ELR (cell line): Measurements from ENCODE around the gene HID1.

ENCODE experiments used
- DNase-seq: peaks from one replicate; pipeline ENCODE4 v3.0.0-alpha.2; 2015; ENCODE audit warnings: low read depth

HID1 gene

GRCh38 chr17:74950207-74950606 is 22.4 kb downstream of the HID1 start:
- no peak for DNase-seq

GRCh38 chr17:74949455-74950115 is 23.0 kb downstream of the HID1 start:
- no peak for DNase-seq

GRCh38 chr17:74947041-74947754 is 25.4 kb downstream of the HID1 start:
- DNase-seq: no peak

DNA sequence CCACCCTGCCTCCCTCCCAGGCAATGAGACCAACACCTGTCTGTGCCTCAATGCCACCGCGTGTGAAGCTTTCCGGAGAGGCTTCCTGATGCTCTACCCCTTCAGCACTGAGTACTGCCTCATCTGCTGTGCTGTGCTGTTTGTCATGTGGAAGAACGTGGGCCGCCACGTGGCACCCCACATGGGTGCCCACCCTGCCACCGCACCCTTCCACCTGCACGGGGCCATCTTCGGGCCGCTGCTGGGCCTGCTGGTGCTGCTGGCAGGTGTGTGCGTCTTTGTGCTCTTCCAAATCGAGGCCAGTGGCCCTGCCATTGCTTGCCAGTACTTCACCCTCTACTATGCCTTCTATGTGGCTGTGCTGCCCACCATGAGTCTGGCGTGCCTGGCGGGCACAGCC is 25.9 kb downstream of the HID1 start:
- no peak for DNase-seq

- DNase-seq: no peak
Measured at GRCh38 chr17:74945543-74945942, 27.0 kb downstream of the HID1 start.

- no peak for DNase-seq
Measured at GRCh38 chr17:74943808-74944522, 28.6 kb downstream of the HID1 start.

DNA sequence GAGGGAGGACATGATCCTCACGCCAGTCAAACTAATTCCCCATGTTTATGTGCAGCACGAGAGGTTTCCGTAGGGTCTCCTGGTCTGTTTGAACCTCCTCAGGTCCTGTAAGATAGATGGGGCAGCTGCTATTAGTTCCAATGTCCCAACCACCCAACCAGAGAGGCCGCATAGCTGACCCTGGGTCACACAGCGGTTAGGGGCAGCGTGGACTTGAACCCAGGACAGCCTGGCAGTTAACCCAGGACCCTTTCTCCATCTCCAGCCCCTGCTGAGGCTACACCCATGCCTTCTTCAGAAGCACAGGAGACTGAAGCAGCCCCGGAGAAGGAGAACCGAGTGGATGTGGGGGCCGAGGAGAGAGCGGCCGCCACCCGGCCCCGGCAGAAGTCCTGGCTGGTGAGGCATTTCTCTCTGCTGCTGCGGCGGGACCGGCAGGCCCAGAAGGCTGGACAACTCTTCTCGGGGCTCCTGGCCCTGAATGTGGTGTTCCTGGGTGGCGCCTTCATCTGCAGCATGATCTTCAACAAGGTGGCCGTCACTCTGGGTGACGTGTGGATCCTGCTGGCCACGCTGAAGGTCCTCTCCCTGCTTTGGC is 31.3 kb downstream of the HID1 start:
- no peak for DNase-seq

DNA sequence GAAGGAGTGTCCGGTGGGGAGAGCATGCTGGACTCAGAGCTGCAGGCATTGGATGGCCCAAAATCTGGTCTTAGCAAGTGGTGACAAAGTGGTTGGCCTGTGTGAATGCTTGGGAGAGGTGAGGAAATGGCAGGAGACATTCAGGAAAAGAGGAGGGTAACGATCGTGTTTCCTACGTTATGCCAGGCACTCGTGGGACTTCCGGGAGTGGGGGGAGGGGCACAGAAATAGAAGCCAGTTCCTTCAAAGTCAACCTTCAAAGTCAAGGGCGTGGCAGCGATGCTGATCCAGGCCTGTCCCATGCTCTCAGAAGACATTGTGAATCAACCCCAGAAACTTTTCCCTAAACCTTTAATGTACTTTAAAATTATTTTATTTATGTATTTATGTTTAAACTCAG is 33.0 kb downstream of the HID1 start:
- no peak for DNase-seq

- DNase-seq: no peak
Measured at GRCh38 chr17:74938194-74938950, 34.2 kb downstream of the HID1 start.

DNA sequence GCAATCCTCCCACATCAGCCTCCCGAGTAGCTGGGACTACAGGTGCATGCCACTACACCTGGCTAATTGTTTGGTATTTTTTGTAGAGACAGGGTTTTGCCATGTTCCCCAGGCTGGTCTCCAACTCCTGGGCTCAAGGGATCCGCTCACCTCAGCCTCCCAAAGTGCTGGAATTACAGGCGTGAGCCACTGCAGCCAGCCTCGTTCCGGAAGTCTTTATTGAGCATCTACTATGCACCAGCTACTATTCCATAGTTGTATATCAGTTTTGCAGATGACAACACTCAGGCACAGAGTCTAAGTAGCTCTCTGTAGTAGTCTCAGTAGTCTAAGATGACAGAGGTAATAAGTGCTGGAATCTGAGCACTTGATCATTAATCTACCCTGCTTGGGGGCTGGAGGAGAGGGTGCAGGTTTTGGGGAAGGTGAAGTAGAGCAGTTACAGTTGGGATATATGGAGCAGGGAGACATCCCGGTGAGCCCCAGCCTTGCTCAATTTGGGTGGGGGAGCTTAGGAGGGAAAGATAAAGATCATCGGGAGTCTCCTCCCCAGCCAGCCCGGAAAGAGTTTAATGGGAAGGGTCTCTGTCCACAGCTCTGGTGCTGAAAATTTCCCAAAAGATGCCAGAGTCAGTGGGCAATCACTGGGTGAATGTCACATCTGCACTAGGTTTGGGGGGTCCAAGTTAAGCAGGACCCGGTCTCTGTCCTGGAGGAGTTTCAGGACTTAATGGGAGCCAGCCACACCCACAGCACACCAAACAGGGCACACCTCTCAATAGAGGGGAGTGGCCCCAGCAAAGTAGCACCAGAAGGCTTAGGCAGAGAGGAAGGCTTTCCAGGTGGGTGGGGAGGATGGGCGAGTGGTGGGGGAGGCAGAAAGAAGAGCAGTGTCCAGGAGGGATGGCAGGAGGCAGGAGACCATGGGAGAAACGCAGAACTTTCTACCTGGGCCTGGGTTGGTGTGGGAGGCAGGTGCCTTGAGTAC is 35.2 kb downstream of the HID1 start:
- DNase-seq: no peak

DNA sequence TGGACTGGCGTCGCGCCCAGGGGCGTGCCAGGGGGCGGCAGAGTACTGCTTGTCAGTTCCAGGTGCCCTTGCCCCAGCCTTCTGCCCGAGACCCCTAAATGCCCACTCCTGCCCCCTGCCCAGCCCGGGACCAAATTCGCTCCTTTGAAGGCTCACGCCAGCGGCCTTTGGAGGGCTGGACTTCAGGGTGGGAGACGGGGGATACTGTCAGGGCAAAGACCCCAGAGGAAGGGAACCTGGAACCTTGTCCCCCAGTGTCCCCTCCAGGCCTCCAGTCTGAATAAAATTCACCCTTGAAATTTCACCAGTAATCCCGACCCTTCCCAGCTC is 36.1 kb downstream of the HID1 start:
- no peak for DNase-seq

GRCh38 chr17:74935585-74936469 is 36.7 kb downstream of the HID1 start, which contains the start of gene OTOP3:
OTOP3 (plus strand) TSS chr17:74935898; CDS start chr17:74935922, 24 bp downstream.
- DNase-seq: no peak

DNA sequence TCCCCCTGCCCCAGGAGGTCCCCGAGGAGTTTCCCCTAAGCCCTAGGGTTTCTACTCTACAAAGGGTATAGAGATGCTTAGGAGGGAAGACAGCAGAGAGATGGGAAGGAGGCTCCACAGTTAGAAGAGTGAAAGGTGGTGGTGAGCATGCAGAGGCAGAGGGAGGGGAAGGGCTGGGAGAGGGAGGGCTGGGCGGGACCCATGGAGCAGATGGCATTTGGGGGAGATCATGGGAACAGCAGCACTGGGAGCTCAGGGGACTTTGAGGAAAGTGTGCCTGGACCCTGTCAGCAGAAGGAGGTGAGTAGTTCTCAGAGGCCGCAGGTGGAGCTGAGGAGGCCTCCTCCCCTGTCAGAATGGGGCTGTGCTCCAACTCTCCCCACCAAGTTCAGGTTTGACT is 37.5 kb downstream of the HID1 start:
- DNase-seq: no peak

- DNase-seq: no peak
Measured at GRCh38 chr17:74930535-74931036, 42.0 kb downstream of the HID1 start.

- DNase-seq: no peak
Measured at GRCh38 chr17:74928786-74929185, 43.8 kb downstream of the HID1 start.

DNA sequence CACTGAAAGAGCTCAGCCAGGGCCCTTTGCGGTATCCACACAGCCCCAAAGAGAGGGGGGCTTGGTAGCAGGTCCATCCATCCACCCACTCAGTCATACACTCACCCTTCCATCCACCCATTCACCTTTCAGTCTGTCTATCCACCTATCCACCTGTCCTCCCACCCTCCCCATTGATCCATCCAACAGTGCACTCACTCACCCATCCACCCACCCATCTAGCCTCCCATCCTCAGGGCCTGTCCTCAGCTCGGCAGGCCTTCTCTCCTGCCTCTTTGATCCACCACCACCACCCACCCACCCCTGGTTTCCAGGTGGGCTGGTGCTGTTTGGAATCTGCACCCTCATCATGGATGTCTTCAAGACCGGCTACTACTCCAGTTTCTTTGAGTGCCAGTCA is 47.3 kb downstream of the HID1 start:
- no peak for DNase-seq

DNA sequence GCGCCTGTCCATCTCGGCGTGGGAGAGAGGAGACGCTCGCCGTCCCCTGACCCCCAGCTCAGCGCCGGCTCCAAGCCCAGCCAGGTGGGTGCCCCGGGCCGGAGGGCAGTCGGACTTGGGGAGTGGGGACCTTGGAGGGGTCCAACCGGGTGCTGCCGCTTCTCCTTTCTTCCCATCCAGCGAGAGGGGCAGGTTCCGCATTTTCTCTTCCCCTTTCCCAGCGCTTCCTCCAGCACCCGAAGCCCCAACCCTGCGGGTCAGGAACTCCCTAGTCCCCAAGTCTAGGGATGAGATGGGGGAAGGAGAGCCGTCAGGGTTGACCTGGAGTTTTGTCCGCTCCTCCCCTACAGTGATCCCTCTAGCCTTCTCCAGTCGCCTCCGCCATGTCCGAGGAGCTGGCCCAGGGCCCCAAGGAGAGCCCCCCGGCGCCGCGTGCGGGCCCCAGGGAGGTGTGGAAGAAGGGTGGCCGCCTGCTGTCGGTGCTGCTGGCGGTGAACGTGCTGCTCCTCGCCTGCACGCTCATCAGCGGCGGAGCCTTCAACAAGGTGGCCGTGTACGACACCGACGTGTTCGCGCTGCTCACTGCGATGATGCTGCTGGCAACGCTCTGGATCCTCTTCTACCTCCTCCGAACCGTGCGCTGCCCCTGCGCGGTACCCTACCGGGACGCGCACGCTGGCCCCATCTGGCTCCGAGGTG is 48.2 kb downstream of the HID1 start, which contains the start of gene OTOP2:
TSS of gene OTOP2 (plus strand) at position 24 of the 699 bp plus-strand sequence. CDS start at position 384, 360 bp downstream.
- DNase-seq: no peak

- peak; percentile 57 for DNase-seq
Measured at GRCh38 chr17:74923538-74924249, 48.9 kb downstream of the HID1 start.
